Measurements from ENCODE around the gene NAT14.

NAT14 gene

GRCh38 chr19:55464039-55464661, 20.8 kb upstream of the NAT14 start:
- TF ChIP-seq CTCF (IDR thresholded peaks at IDR 0.05; ENCODE audit: insufficient read depth, missing control alignments), result no peak
- DNase-seq (ENCODE audit: insufficient read length, low spot score) (no peak), FAIRE-seq (no peak)

DNA sequence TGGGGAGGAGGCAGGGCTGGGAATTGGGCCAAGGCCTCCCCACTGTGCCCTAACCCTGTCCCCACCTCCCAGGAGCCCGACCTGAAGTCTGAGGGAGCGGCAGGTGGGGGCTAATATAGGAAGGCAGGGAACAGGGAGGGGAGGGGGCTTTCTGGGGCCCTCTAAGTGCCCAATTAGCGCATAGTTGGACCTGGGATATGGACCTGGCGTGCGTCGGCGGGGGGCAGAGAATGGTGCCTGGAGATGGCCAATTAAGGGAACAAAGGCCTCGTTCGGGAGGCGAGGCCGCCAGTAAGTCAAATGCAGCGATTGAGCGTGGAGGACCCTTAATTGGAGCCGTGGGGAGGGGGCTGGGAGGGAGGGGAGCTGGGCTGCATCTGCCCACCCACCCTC, 20.3 kb upstream of the NAT14 start, which contains the start of gene C19orf85:
Gene C19orf85 (minus strand): TSS at position 90 of the 393 bp plus-strand sequence. CDS start 197 bp downstream, outside the sequence.
- DNase-seq (ENCODE audit: insufficient read length, low spot score) (no peak), FAIRE-seq (no peak)
- TF ChIP-seq CTCF (IDR thresholded peaks at IDR 0.05; ENCODE audit: insufficient read depth, missing control alignments), result no peak

DNA sequence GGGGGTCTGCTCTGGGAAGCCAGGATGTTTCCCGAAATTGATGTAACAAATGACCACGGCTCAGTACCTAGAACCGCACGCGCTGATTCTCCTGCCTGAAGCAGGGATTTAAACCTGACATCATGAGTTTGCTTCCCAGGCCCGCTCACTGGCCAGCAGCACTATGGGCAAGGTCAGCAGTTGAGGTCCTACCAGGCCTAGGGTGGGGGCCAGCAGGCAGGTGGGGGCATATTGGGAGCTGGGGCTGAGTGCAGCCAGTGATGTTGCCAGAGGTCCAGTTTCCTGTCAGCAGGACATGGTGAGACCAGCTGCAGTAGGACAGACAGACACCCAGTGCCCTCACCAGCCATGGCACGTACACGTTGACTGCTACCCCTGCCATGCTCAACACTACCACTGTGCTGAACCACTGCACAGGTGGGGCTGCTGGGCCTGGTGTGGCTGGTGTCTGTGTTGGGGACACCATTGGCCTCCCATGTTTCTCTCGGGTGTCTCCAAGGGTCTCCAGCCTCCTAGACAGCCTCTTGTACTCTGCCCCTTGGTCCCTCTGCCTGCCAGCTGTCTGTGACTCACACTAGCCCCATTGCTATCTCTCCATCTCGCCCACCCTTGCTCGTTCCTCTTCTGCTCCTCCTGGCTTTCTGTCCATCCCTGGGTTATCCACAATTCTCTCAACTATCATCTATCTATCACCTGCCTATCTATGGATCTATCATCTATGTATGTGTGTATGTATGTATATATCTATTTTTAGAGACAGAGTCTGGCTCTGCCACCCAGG, 19.3 kb upstream of the NAT14 start:
- FAIRE-seq, result no peak
- TF ChIP-seq CTCF (IDR thresholded peaks at IDR 0.05; ENCODE audit: insufficient read depth, missing control alignments), result no peak
- DNase-seq (ENCODE audit: insufficient read length, low spot score), result no peak

DNA sequence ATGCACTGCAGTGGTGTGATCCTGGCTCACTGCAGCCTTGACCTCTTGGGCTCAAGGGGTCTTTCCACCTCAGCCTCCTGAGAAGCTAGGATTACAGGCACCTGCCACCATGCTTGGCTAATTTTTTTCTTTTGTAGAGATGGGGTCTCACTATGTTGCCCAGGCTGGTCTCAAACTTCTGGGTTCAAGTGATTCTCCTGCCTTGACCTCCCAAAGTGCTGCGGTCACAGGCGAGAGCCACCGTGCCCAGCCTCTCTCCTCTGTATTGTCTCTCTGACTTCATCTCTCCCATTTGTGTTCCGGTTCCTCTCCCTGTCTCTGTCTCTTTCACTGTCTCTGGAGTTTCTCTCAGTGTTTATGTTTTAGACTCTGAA, 18.8 kb upstream of the NAT14 start:
- no peak for TF ChIP-seq CTCF (IDR thresholded peaks at IDR 0.05; ENCODE audit: insufficient read depth, missing control alignments)
- FAIRE-seq (no peak), DNase-seq (ENCODE audit: insufficient read length, low spot score) (no peak)

- DNase-seq (ENCODE audit: insufficient read length, low spot score) (peak; percentile 73), FAIRE-seq (no peak)
- peak; percentile 64 for TF ChIP-seq CTCF (IDR thresholded peaks at IDR 0.05; ENCODE audit: insufficient read depth, missing control alignments)
These were observed 17.5 kb upstream of the NAT14 start for GRCh38 chr19:55467236-55468053.

- no peak for TF ChIP-seq CTCF (IDR thresholded peaks at IDR 0.05; ENCODE audit: insufficient read depth, missing control alignments)
- DNase-seq (ENCODE audit: insufficient read length, low spot score), result no peak
- FAIRE-seq, result no peak
These were observed 17.0 kb upstream of the NAT14 start for GRCh38 chr19:55468054-55468393.
